Smooth muscle cell (in vitro differentiated cells): ENCODE results near the gene CCDC27. TPM values are rescaled to one million over a fixed set of nuclear protein-coding genes. Genes with fewer than 3 reads are reported as not detected.

Source experiments
- DNase-seq: peaks from one replicate; lab custom pipeline; 2025; ENCODE audit not compliant: unreplicated experiment; lab: John Stamatoyannopoulos, UW
- H2AFZ ChIP-seq: fragments of 200-600 bp; sonication (generic); 2 replicates; pipeline ENCODE4 v1.6.0; 2016; ENCODE audit warnings: antibody characterized with exemption, low read depth, mild to moderate bottlenecking
- H3F3A ChIP-seq: fragments of 200-600 bp; sonication (generic); 2 replicates; pipeline ENCODE4 v1.6.0; 2017; ENCODE audit warnings: antibody characterized with exemption, low read depth
- H3K27ac ChIP-seq: fragments of 200-600 bp; sonication (generic); 2 replicates; pipeline ENCODE4 v1.5.1; 2016; ENCODE audit warnings: low read depth, mild to moderate bottlenecking
- H3K27me3 ChIP-seq: fragments of 200-600 bp; sonication (generic); 2 replicates; pipeline ENCODE4 v1.6.1; 2016; ENCODE audit warnings: low read depth, mild to moderate bottlenecking
- H3K36me3 ChIP-seq: fragments of 200-600 bp; sonication (generic); 2 replicates; pipeline ENCODE4 v1.5.1; 2016; ENCODE audit warnings: low read depth
- H3K4me1 ChIP-seq: fragments of 200-600 bp; sonication (generic); 2 replicates; pipeline ENCODE4 v1.5.1; 2016; ENCODE audit warnings: low read depth
- H3K4me2 ChIP-seq: fragments of 200-600 bp; sonication (generic); 2 replicates; pipeline ENCODE4 v1.6.0; 2016; ENCODE audit warnings: mild to moderate bottlenecking
- H3K4me3 ChIP-seq: fragments of 200-600 bp; sonication (generic); 2 replicates; pipeline ENCODE4 v1.5.1; 2016; ENCODE audit warnings: mild to moderate bottlenecking
- H3K79me2 ChIP-seq: fragments of 200-600 bp; sonication (generic); 2 replicates; pipeline ENCODE4 v1.6.0; 2016; ENCODE audit warnings: low read depth, mild to moderate bottlenecking
- H3K9ac ChIP-seq: fragments of 200-600 bp; sonication (generic); 2 replicates; pipeline ENCODE4 v1.6.0; 2016; ENCODE audit warnings: low read depth
- H3K9me3 ChIP-seq: fragments of 200-600 bp; sonication (generic); replicated peaks from 2 replicates; pipeline ENCODE4 v1.5.1; 2016; ENCODE audit warnings: low read depth
- H4K20me1 ChIP-seq: fragments of 200-600 bp; sonication (generic); 2 replicates; pipeline ENCODE4 v1.6.0; 2016; ENCODE audit warnings: low read depth
- WGBS: methylation state at CpG from one replicate; pipeline ENCODE4 v1.1.7; 2016; ENCODE audit warnings: low lambda C conversion rate; 5-methylcytosine and 5-hydroxymethylcytosine counted together
- polyA plus RNA-seq: library from polyadenylated mRNA; unstranded; fragments of >200 nt; fragmentation: Nextera tagmentation; extraction: Ambion mirVana; gene quantifications from 2 replicates; pipeline ENCODE4 v1.2.1, GENCODE V29; 2016
- total RNA-seq: library from RNA; depleted of rRNA; stranded (reverse); fragments of >200 nt; gene quantifications from 2 replicates; pipeline ENCODE4 v1.2.3, GENCODE V29; 2014
- TF ChIP-seq, protein P1 (sequence below): fragments of 200-600 bp; sonication (generic); IDR thresholded peaks from 2 replicates; pipeline ENCODE4 v1.5.1; 2017; ENCODE audit warnings: borderline replicate concordance, mild to moderate bottlenecking, antibody characterized with exemption; ENCODE audit not compliant: insufficient read depth, poor library complexity, severe bottlenecking

Gene CCDC27
- total and polyA plus RNA-seq, 2 experiments from 2014 or later: not detected

DNA sequence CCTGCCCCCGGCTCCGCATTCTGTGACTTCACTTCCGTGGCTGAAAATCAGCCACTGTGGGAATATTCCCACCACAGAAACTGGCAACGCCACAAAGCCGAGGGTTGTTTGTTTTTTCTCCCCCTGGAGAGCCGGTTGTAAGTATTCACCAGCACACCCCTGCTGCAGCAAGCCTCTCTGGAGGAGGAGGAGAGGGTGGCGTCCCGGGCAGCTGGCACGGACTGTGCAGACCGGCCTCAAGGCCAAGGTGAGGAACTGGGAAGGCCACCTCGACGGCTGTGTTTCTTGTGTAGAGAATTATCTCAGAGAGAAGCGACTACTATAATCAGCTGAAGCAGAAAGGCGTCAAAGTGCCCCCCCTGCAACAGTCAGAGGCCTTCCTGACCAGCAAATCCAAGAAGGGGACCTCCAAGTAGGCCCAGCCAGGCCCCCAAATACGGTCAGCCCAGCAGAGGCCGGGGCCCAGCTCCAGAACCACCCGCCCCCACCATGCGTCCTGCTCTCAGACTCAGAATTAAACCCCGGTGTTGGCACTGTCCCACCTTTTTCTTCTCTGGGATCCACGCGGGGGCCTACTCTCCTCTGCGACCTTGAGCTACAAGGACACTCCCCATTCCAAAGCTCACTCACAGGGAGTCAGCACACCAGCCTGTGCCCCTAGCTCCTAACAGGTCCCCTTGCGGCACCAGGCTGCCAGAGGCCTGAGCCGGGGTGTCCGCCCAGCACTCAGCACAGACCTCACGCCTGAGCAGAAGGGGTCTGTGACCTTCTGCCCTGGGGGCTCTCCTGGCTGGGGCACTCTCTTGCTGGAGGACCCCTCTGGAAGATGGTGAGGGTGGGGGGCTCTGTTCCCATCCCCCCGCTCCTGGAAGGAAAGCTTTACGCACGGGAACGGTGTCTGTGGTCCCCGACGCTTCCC lies 19.1 kb downstream of the CCDC27 start:
- Histone ChIP-seq H3K36me3 (no peaks in the 10 kb centered on the region), H3K27ac (no peak overlapping the region), H3F3A (peaks cover 3% of the 10 kb centered on the region), H3K4me3 (peak overlapping the region; percentile 67), H3K79me2 (no peaks in the 10 kb centered on the region), H3K9me3 (no peaks in the 10 kb centered on the region), H3K4me2 (peak overlapping the region; percentile 96), H4K20me1 (no peaks in the 10 kb centered on the region), H3K4me1 (peaks cover 15% of the 10 kb centered on the region), H3K9ac (peak overlapping the region; percentile 7), H2AFZ (peak overlapping the region; percentile 84), H3K27me3 (no peaks in the 10 kb centered on the region)
- 67% methylated on average over 32 of the region's 32 CpGs for WGBS
- TF ChIP-seq, protein P1, sequence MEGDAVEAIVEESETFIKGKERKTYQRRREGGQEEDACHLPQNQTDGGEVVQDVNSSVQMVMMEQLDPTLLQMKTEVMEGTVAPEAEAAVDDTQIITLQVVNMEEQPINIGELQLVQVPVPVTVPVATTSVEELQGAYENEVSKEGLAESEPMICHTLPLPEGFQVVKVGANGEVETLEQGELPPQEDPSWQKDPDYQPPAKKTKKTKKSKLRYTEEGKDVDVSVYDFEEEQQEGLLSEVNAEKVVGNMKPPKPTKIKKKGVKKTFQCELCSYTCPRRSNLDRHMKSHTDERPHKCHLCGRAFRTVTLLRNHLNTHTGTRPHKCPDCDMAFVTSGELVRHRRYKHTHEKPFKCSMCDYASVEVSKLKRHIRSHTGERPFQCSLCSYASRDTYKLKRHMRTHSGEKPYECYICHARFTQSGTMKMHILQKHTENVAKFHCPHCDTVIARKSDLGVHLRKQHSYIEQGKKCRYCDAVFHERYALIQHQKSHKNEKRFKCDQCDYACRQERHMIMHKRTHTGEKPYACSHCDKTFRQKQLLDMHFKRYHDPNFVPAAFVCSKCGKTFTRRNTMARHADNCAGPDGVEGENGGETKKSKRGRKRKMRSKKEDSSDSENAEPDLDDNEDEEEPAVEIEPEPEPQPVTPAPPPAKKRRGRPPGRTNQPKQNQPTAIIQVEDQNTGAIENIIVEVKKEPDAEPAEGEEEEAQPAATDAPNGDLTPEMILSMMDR: no peak
- no peak for DNase-seq

DNA sequence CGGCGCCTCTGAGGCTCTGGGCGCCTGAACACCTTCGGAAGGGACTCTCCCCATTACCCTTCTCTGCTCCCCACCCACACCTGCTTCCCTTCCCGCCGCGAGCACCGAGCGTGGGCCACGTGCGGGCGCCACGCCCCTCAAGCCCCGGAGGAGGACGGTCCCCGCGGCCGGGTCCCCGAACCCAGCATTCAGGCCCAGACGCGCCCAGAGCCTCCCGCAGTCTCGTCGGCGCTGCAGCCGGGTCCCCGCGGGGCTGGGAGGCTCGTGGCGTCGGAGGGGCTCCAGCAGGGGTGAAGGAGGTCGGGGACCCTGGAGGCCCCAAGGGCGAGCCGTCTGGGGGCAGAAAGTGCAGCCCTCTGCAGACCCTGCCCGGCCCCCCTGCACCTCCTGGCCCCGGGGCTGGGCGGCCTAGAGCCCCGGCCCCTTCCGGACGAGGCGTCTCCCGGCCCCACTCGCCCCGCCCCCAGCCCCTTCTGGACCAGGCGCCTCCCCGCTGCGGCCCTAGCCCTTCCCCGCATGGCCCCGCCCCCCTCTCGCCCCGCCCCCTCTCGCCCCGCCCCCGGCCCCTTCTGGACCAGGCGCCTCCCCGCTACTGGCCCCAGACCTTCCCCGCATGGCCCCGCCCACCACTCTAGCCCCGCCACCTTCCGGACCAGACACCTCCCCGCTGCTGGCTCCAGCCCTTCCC lies 19.9 kb downstream of the CCDC27 start:
- Histone ChIP-seq H4K20me1 (no peaks in the 10 kb centered on the region), H3F3A (peaks cover 3% of the 10 kb centered on the region), H3K36me3 (no peaks in the 10 kb centered on the region), H3K27me3 (no peaks in the 10 kb centered on the region), H3K27ac (no peak overlapping the region), H3K9me3 (no peaks in the 10 kb centered on the region), H3K4me1 (peaks cover 15% of the 10 kb centered on the region), H3K4me2 (peak overlapping the region; percentile 96), H3K4me3 (peak overlapping the region; percentile 67), H3K79me2 (no peaks in the 10 kb centered on the region), H2AFZ (peak overlapping the region; percentile 84), H3K9ac (peak overlapping the region; percentile 7)
- peak; percentile 91 for DNase-seq
- WGBS: 3% methylated on average over 30 of the region's 61 CpGs
- TF ChIP-seq, protein P1: no peak

DNA sequence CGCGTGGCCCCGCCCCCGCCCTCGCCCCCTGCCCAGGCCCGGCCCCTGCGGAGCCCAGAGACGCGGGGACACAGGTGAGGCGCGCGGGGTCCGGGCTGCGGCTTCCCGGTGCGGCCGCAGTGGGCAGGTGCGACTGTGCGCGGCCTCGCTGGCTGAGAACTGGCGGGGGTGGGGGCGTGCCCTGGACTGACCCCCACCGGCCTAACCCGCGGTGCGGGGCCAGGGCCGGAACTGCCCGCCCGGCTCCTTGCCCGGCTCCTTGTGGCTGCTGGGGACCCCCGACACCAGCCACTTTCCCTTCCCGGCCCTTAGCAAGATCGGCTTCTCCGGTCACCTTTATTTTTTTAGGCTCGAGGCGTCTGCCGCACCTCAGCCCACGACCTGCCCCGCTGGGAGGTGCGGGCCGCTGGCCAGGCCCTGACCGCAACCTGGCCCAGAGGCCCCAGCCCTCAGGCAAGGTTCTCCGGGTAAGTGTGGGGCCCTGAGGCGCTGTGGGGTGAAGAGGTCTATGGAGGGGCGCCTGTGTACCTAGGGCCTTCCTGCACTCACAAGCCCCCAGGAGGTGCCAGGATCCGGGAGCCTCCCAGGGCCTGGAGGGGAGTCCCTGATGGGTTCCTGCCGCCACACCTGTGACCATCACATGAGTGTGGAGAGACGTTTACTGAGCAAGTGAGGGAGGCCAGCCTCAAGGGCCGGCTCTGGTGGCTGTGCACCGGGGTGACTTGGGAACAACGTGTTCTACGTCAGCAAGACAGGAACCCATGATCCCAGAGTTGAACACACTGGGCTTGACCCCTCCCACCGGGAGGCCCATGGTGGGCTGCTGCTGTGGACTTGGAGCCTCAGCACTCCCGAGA lies 20.7 kb downstream of the CCDC27 start, which contains the start of gene SMIM1:
SMIM1 (plus strand) TSS at position 35 of the 857 bp plus-strand sequence. CDS start 2,625 bp downstream, outside the sequence.
- Histone ChIP-seq H2AFZ (peak within 1 kb of the TSS; percentile 84), H3K4me1 (peaks cover 15% of the 10 kb centered on the region), H3K27me3 (no peaks in the 10 kb centered on the region), H3K4me3 (peak within 1 kb of the TSS; percentile 67), H3K9ac (peak within 1 kb of the TSS; percentile 7), H3K4me2 (peak within 1 kb of the TSS; percentile 96), H3K36me3 (no peaks in the 10 kb centered on the region), H4K20me1 (no peaks in the 10 kb centered on the region), H3K27ac (no peak within 1 kb of the TSS), H3F3A (peaks cover 3% of the 10 kb centered on the region), H3K9me3 (no peaks in the 10 kb centered on the region), H3K79me2 (no peaks in the 10 kb centered on the region)
- TF ChIP-seq, protein P1: no peak
- no peak for DNase-seq
- WGBS: 32% methylated on average over 31 of the region's 55 CpGs
